Keratinocyte (primary cell): ENCODE results near the gene UGT1A8. TPM values are rescaled to one million over a fixed set of nuclear protein-coding genes. Genes with fewer than 3 reads are reported as not detected.

Experiments
- DNase-seq: peaks from one replicate; pipeline ENCODE4 v3.0.0-alpha.2; 2011; ENCODE audit warnings: low read depth, missing footprints, low spot score
- FAIRE-seq: peaks from 2 replicates; lab custom pipeline; 2011; peaks lifted over from hg19 to GRCh38; lab: Jason Lieb, UNC
- H2AFZ ChIP-seq: 2 replicates; pipeline ENCODE4 v1.6.0; 2012; ENCODE audit warnings: low read length, control low read depth, inconsistent platforms; ENCODE audit not compliant: control insufficient read depth
- H3K27ac ChIP-seq: 2 replicates; pipeline ENCODE4 v1.5.1; 2011; ENCODE audit warnings: low read length; ENCODE audit not compliant: control insufficient read depth, insufficient read depth
- H3K27me3 ChIP-seq: 3 replicates; pipeline ENCODE4 v1.6.0; 2011; ENCODE audit warnings: low read length; ENCODE audit not compliant: control insufficient read depth, insufficient read depth; ENCODE audit errors: extremely low read depth
- H3K36me3 ChIP-seq, 2 experiments: 2 replicates in 1 of 2; 3 replicates in 1 of 2; pipeline ENCODE4 v1.5.1; 2011; ENCODE audit warnings: low read length in 2 of 2, mild to moderate bottlenecking in 1 of 2; ENCODE audit not compliant: control insufficient read depth in 2 of 2, insufficient read depth in 2 of 2; ENCODE audit errors: extremely low read depth in 1 of 2
- H3K4me1 ChIP-seq: 3 replicates; pipeline ENCODE4 v1.5.1; 2011; ENCODE audit warnings: low read length; ENCODE audit not compliant: control insufficient read depth, insufficient read depth; ENCODE audit errors: extremely low read depth
- H3K4me2 ChIP-seq: 3 replicates; pipeline ENCODE4 v1.6.0; 2011; ENCODE audit warnings: low read depth, low read length; ENCODE audit not compliant: control insufficient read depth, insufficient read depth; ENCODE audit errors: extremely low read depth
- H3K4me3 ChIP-seq, 3 experiments: fragments of 200-600 bp in 1 of 3; sonication (generic) in 1 of 3; 2 replicates in 2 of 3; 3 replicates in 1 of 3; pipeline ENCODE4 v1.5.1; 2011 to 2016; ENCODE audit warnings: low read length in 3 of 3, mild to moderate bottlenecking in 3 of 3, control low read depth in 2 of 3, inconsistent platforms in 1 of 3, low read depth in 1 of 3, mixed read lengths in 1 of 3, mixed run types in 1 of 3, moderate library complexity in 1 of 3; ENCODE audit not compliant: control insufficient read depth in 2 of 3, insufficient read depth in 2 of 3; ENCODE audit errors: extremely low read depth in 1 of 3
- H3K79me2 ChIP-seq: 2 replicates; pipeline ENCODE4 v1.6.0; 2012; ENCODE audit warnings: low read length; ENCODE audit not compliant: control insufficient read depth, insufficient read depth
- H3K9ac ChIP-seq: 3 replicates; pipeline ENCODE4 v1.6.0; 2011; ENCODE audit warnings: low read length; ENCODE audit not compliant: control insufficient read depth, insufficient read depth; ENCODE audit errors: extremely low read depth
- H3K9me1 ChIP-seq: 3 replicates; pipeline ENCODE4 v1.6.0; 2011; ENCODE audit warnings: low read length; ENCODE audit not compliant: control insufficient read depth, insufficient read depth; ENCODE audit errors: extremely low read depth
- H3K9me3 ChIP-seq: 2 replicates; pipeline ENCODE4 v1.5.1; 2012; ENCODE audit warnings: low read depth, low read length; ENCODE audit not compliant: control insufficient read depth
- H4K20me1 ChIP-seq: 3 replicates; pipeline ENCODE4 v1.6.0; 2011; ENCODE audit warnings: low read length; ENCODE audit not compliant: control insufficient read depth, insufficient read depth; ENCODE audit errors: extremely low read depth
- CTCF ChIP-seq, 3 experiments: IDR thresholded peaks in 1 of 3; conservative IDR thresholded peaks in 1 of 3; optimal IDR thresholded peaks in 1 of 3; 2 replicates in 2 of 3; 3 replicates in 1 of 3; pipeline versions ENCODE3 to v1.5.1; 2011; ENCODE audit warnings: low read length in 3 of 3, mild to moderate bottlenecking in 3 of 3, moderate library complexity in 2 of 3, control low read depth in 1 of 3, inconsistent platforms in 1 of 3; ENCODE audit not compliant: insufficient read depth in 2 of 3; ENCODE audit errors: extremely low read depth in 1 of 3
- EZH2 ChIP-seq: IDR thresholded peaks from one replicate; pipeline ENCODE4 v1.6.1; 2012; ENCODE audit warnings: inconsistent platforms, mild to moderate bottlenecking, low read length, moderate library complexity
- dilution Hi-C: fragments of 300-500 bp; cut with MboI; formaldehyde crosslinking; loops from one replicate; pipeline ENCODE4 v1.7.0; 2020; ENCODE audit warnings: low sequenced_read_pairs; ENCODE audit not compliant: extremely low pct_ligation_motif_present
- polyA plus RNA-seq, 5 experiments: library from polyadenylated mRNA; depleted of rRNA in 3 of 5; stranded (reverse) in 3 of 5; stranded (forward) in 1 of 5; unstranded in 1 of 5; fragments of >200 nt; gene quantifications; 1 replicate in 1 of 5; 2 replicates in 3 of 5; 3 replicates in 1 of 5; pipeline versions ENCODE4 v1.2.1 to v1.2.3, GENCODE V29; 2011 to 2012; ENCODE audit warnings: missing spikeins in 2 of 5, low read depth in 1 of 5, low replicate concordance in 1 of 5

The UGT1A8 gene
- polyA plus RNA-seq, 1 donor (not counting 4 experiments of a cell fraction or from before 2014, with no cell fraction given) = 0.64 TPM

- Histone ChIP-seq H3K9me1 (no peaks in the 10 kb centered on the region), H2AFZ (no peak overlapping the region)
- dilution Hi-C loops = no loop called here
Observed at GRCh38 chr2:233819884-233820773, 202.7 kb downstream of the UGT1A8 start.

DNA sequence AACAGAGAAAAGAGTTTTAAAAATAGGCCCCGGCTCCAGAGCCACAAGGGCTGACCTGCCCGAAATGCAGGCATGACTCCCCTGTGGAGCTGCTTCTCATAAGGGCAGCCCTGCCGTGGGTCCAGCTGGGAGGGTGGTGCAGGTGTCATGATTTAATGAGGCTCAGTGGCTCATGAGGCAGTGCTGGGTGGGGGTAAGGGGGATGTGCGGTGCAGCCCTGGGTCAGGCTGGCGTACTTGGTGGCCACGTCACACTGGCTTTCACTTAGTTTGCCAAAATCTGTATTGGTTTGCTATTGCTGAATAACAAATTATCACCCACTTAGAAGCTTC, 203.3 kb downstream of the UGT1A8 start:
- no peaks in the 10 kb centered on the region for H3K36me3 ChIP-seq
- H3K4me1 ChIP-seq = no peaks in the 10 kb centered on the region
- no peak for FAIRE-seq
- DNase-seq = no peak
- no peaks in the 10 kb centered on the region for H3K9me3 ChIP-seq
- H4K20me1 ChIP-seq = no peaks in the 10 kb centered on the region
- no peak overlapping the region for H3K9ac ChIP-seq
- H2AFZ ChIP-seq = no peak overlapping the region
- H3K27me3 ChIP-seq = peaks cover 5% of the 10 kb centered on the region
- no peak overlapping the region for H3K27ac ChIP-seq
- H3K9me1 ChIP-seq = no peaks in the 10 kb centered on the region
- dilution Hi-C loops = no loop called here
- no peak overlapping the region for H3K4me3 ChIP-seq
- TF ChIP-seq CTCF (optimal IDR thresholded peaks at IDR 0.05 in 1 of 3, IDR thresholded peaks at IDR 0.05 in 1 of 3, conservative IDR thresholded peaks at IDR 0.05 in 1 of 3; ENCODE audit: extremely low read depth in 1 of 3, insufficient read depth in 2 of 3, low read length in 3 of 3) (no peak), EZH2 (no peak)
- no peaks in the 10 kb centered on the region for H3K79me2 ChIP-seq
- no peak overlapping the region for H3K4me2 ChIP-seq

More at GRCh38 chr2:233819884-233820773, 202.7 kb downstream of the UGT1A8 start:
- H3K9me3 ChIP-seq = no peaks in the 10 kb centered on the region
- peaks cover 5% of the 10 kb centered on the region for H3K27me3 ChIP-seq
- H3K4me1 ChIP-seq = no peaks in the 10 kb centered on the region
- no peak overlapping the region for H3K9ac ChIP-seq
- H3K4me3 ChIP-seq = no peak overlapping the region
- TF ChIP-seq EZH2 = no peak
- TF ChIP-seq CTCF (optimal IDR thresholded peaks at IDR 0.05 in 1 of 3, IDR thresholded peaks at IDR 0.05 in 1 of 3, conservative IDR thresholded peaks at IDR 0.05 in 1 of 3; ENCODE audit: extremely low read depth in 1 of 3, insufficient read depth in 2 of 3, low read length in 3 of 3) = no peak
- no peaks in the 10 kb centered on the region for H3K36me3 ChIP-seq
- no peaks in the 10 kb centered on the region for H4K20me1 ChIP-seq
- H3K27ac ChIP-seq = no peak overlapping the region
- no peak overlapping the region for H3K4me2 ChIP-seq
- no peaks in the 10 kb centered on the region for H3K79me2 ChIP-seq
- FAIRE-seq (no peak), DNase-seq (no peak)
